H1 (cell line): ENCODE data around the gene STK11IP. TPM values are rescaled to one million over a fixed set of nuclear protein-coding genes. Genes with fewer than 3 reads are reported as not detected.

Source experiments
- CTCF ChIA-PET: fragments of 300-600 bp; sonication (Branson Sonifier 250); formaldehyde crosslinking; loops from one replicate; lab custom pipeline; 2021; ENCODE audit not compliant: partially characterized antibody; lab: Charles Lee
- POLR2A ChIA-PET: fragments of 300-600 bp; sonication (Branson Sonifier 250); formaldehyde crosslinking; loops from one replicate; lab custom pipeline; 2021; ENCODE audit warnings: inconsistent platforms; ENCODE audit not compliant: partially characterized antibody; lab: Charles Lee
- DNase-seq, 2 experiments: peaks; one replicate each; pipeline versions ENCODE4 v3.0.0 to v3.0.0-alpha.2; 2010 to 2022; ENCODE audit warnings: low spot score in 2 of 2, low read depth in 1 of 2, mixed read lengths in 1 of 2
- FAIRE-seq: peaks from 2 replicates; lab custom pipeline; 2011; peaks lifted over from hg19 to GRCh38; lab: Jason Lieb, UNC
- H2AFZ ChIP-seq: 2 replicates; pipeline ENCODE4 v1.8.1; 2012; ENCODE audit warnings: low read length, inconsistent platforms
- H2AK5ac ChIP-seq: 2 replicates; pipeline ENCODE4 v1.6.1; 2013; ENCODE audit warnings: low read depth, low read length
- H2BK120ac ChIP-seq: replicated peaks from 2 replicates; pipeline ENCODE3; 2013; ENCODE audit warnings: low read depth, low read length, inconsistent platforms
- H2BK12ac ChIP-seq: 2 replicates; pipeline ENCODE4 v1.6.1; 2013; ENCODE audit warnings: low read depth, low read length
- H2BK15ac ChIP-seq: 2 replicates; pipeline ENCODE4 v1.6.1; 2013; ENCODE audit warnings: low read length
- H2BK20ac ChIP-seq: 2 replicates; pipeline ENCODE4 v1.6.1; 2013; ENCODE audit warnings: low read length
- H2BK5ac ChIP-seq: 2 replicates; pipeline ENCODE4 v1.6.1; 2013; ENCODE audit warnings: low read depth, low read length
- H3K14ac ChIP-seq: 2 replicates; pipeline ENCODE4 v1.6.1; 2013; ENCODE audit warnings: inconsistent platforms; ENCODE audit not compliant: insufficient read length
- H3K18ac ChIP-seq: 2 replicates; pipeline ENCODE4 v1.6.1; 2013; ENCODE audit warnings: low read length; ENCODE audit errors: extremely low read depth
- H3K23ac ChIP-seq: 2 replicates; pipeline ENCODE4 v1.6.1; 2013; ENCODE audit warnings: inconsistent platforms; ENCODE audit not compliant: insufficient read length
- H3K23me2 ChIP-seq: 2 replicates; pipeline ENCODE4 v1.6.1; 2013; ENCODE audit warnings: low read depth, low read length
- H3K27ac ChIP-seq: 2 replicates; pipeline ENCODE4 v1.6.1; 2011; ENCODE audit warnings: low read depth, low read length, inconsistent platforms
- H3K27me3 ChIP-seq, 4 experiments: replicated peaks in 1 of 4; 1 replicate in 1 of 4; 2 replicates in 3 of 4; pipeline versions ENCODE4 v1.6.1 to v1.8.1; 2011 to 2013; ENCODE audit warnings: low read length in 3 of 4, mild to moderate bottlenecking in 3 of 4, inconsistent platforms in 2 of 4, mixed read lengths in 2 of 4, moderate library complexity in 1 of 4; ENCODE audit not compliant: control insufficient read depth in 3 of 4, insufficient read depth in 3 of 4; ENCODE audit errors: extremely low read depth in 1 of 4
- H3K36me3 ChIP-seq, 4 experiments: 2 replicates each; pipeline versions ENCODE4 v1.6.1 to v1.8.1; 2011 to 2013; ENCODE audit warnings: mild to moderate bottlenecking in 4 of 4, low read length in 3 of 4, moderate library complexity in 2 of 4, control low read depth in 1 of 4, inconsistent platforms in 1 of 4; ENCODE audit not compliant: insufficient read depth in 4 of 4, control insufficient read depth in 2 of 4
- H3K4ac ChIP-seq: replicated peaks from 2 replicates; pipeline ENCODE3; 2013; ENCODE audit warnings: low read length, low read depth, mixed read lengths, inconsistent platforms; ENCODE audit not compliant: insufficient read length
- H3K4me1 ChIP-seq, 4 experiments: replicated peaks in 1 of 4; 1 replicate in 1 of 4; 2 replicates in 3 of 4; pipeline versions ENCODE4 v1.6.1 to v1.8.1; 2011 to 2013; ENCODE audit warnings: low read length in 3 of 4, inconsistent platforms in 2 of 4, mixed read lengths in 1 of 4; ENCODE audit not compliant: insufficient read depth in 4 of 4, control insufficient read depth in 3 of 4
- H3K4me2 ChIP-seq, 2 experiments: 2 replicates each; pipeline versions ENCODE4 v1.6.1 to v1.8.1; 2011 to 2013; ENCODE audit warnings: low read depth in 2 of 2, low read length in 2 of 2, control low read depth in 1 of 2, inconsistent platforms in 1 of 2, mild to moderate bottlenecking in 1 of 2; ENCODE audit not compliant: insufficient read depth in 1 of 2
- H3K4me3 ChIP-seq, 4 experiments: fragments of 200-600, 300-600 bp in 1 of 4; sonication (generic), shearing (Covaris generic), sonication (Bioruptor Twin) in 1 of 4; 2 replicates each; pipeline versions ENCODE4 v1.5.1 to v1.8.1; 2011 to 2016; ENCODE audit warnings: low read length in 4 of 4, low read depth in 3 of 4, control low read depth in 2 of 4, inconsistent platforms in 2 of 4, mild to moderate bottlenecking in 2 of 4, mixed read lengths in 1 of 4, moderate library complexity in 1 of 4; ENCODE audit not compliant: insufficient read depth in 2 of 4; ENCODE audit errors: extremely low read depth in 1 of 4
- H3K56ac ChIP-seq: replicated peaks from 2 replicates; pipeline ENCODE3; 2013; ENCODE audit warnings: low read depth, mild to moderate bottlenecking, mixed read lengths, low read length, inconsistent platforms; ENCODE audit not compliant: insufficient read length
- H3K79me1 ChIP-seq: 2 replicates; pipeline ENCODE4 v1.6.1; 2013; ENCODE audit warnings: low read depth, low read length, control low read depth
- H3K79me2 ChIP-seq, 2 experiments: 2 replicates each; pipeline versions ENCODE4 v1.6.1 to v1.8.1; 2012 to 2013; ENCODE audit warnings: low read length in 2 of 2, mild to moderate bottlenecking in 2 of 2, inconsistent platforms in 1 of 2; ENCODE audit not compliant: insufficient read depth in 2 of 2, control insufficient read depth in 1 of 2
- H3K9ac ChIP-seq, 4 experiments: replicated peaks in 1 of 4; 1 replicate in 1 of 4; 2 replicates in 3 of 4; pipeline versions ENCODE4 v1.6.1 to v1.8.1; 2011 to 2013; ENCODE audit warnings: low read depth in 3 of 4, low read length in 3 of 4, control low read depth in 2 of 4, mild to moderate bottlenecking in 2 of 4, moderate library complexity in 2 of 4, inconsistent platforms in 1 of 4; ENCODE audit errors: extremely low read depth in 1 of 4
- H3K9me3 ChIP-seq, 2 experiments: 2 replicates each; pipeline versions ENCODE4 v1.6.1 to v1.8.1; 2012 to 2013; ENCODE audit warnings: mild to moderate bottlenecking in 2 of 2, moderate library complexity in 2 of 2, control low read depth in 1 of 2, inconsistent platforms in 1 of 2, low read depth in 1 of 2, low read length in 1 of 2, mixed read lengths in 1 of 2; ENCODE audit not compliant: insufficient read depth in 2 of 2
- H4K20me1 ChIP-seq, 2 experiments: replicated peaks in 1 of 2; 2 replicates each; pipeline versions ENCODE3 to v1.8.1; 2011 to 2013; ENCODE audit warnings: inconsistent platforms in 2 of 2, low read length in 2 of 2, mild to moderate bottlenecking in 1 of 2; ENCODE audit not compliant: insufficient read depth in 2 of 2, control insufficient read depth in 1 of 2
- H4K5ac ChIP-seq: 2 replicates; pipeline ENCODE4 v1.6.1; 2013; ENCODE audit warnings: low read length, low read depth, mixed read lengths, inconsistent platforms; ENCODE audit not compliant: insufficient read length
- H4K8ac ChIP-seq: 2 replicates; pipeline ENCODE4 v1.8.0; 2013; ENCODE audit warnings: mild to moderate bottlenecking, moderate library complexity, low read length, inconsistent platforms; ENCODE audit not compliant: insufficient read depth; ENCODE audit errors: extremely low read depth
- H4K91ac ChIP-seq: replicated peaks from 2 replicates; pipeline ENCODE3; 2013; ENCODE audit warnings: low read length, mixed read lengths, inconsistent platforms; ENCODE audit not compliant: insufficient read length
- ASH2L ChIP-seq: fragments of 200-600, 300-600 bp; sonication (generic); IDR thresholded peaks from one replicate; pipeline ENCODE4 v1.7.1; 2017; ENCODE audit warnings: low read length
- BCL11A ChIP-seq, 2 experiments: IDR thresholded peaks; one replicate each; pipeline ENCODE4 v1.6.1; 2011; ENCODE audit warnings: low read depth in 2 of 2, low read length in 2 of 2, mild to moderate bottlenecking in 2 of 2
- BRCA1 ChIP-seq: IDR thresholded peaks from 2 replicates; pipeline ENCODE4 v1.6.1; 2012; ENCODE audit warnings: low read depth, low read length, improper control_type of control experiment
- CHD1 ChIP-seq: IDR thresholded peaks from 2 replicates; pipeline ENCODE4 v1.6.1; 2012; ENCODE audit warnings: low read depth, low read length, improper control_type of control experiment
- CREB1 ChIP-seq: IDR thresholded peaks from 2 replicates; pipeline ENCODE4 v1.6.1; 2012; ENCODE audit warnings: inconsistent platforms
- JUND ChIP-seq: IDR thresholded peaks from 2 replicates; pipeline ENCODE4 v1.6.1; 2011; ENCODE audit warnings: mild to moderate bottlenecking, improper control_type of control experiment, low read length
- NANOG ChIP-seq: IDR thresholded peaks from 2 replicates; pipeline ENCODE4 v1.6.1; 2011; ENCODE audit warnings: low read length, low read depth, mild to moderate bottlenecking, inconsistent platforms; ENCODE audit not compliant: insufficient read depth, poor library complexity, severe bottlenecking
- RNF2 ChIP-seq: fragments of 200-900, 300-1000 bp; sonication (generic); IDR thresholded peaks from 2 replicates; pipeline ENCODE4 v1.7.1; 2016; ENCODE audit warnings: borderline replicate concordance, low read depth, mild to moderate bottlenecking, antibody characterized with exemption, low read length; ENCODE audit not compliant: poor library complexity, severe bottlenecking; ENCODE audit errors: missing control alignments
- RXRA ChIP-seq: IDR thresholded peaks from 2 replicates; pipeline ENCODE4 v1.6.1; 2011; ENCODE audit warnings: low read depth, mild to moderate bottlenecking, low read length, moderate library complexity; ENCODE audit not compliant: insufficient read depth
- SIX5 ChIP-seq: IDR thresholded peaks from 2 replicates; pipeline ENCODE4 v1.6.1; 2011; ENCODE audit warnings: mild to moderate bottlenecking, low read depth, low read length
- TAF7 ChIP-seq: optimal IDR thresholded peaks from 2 replicates; pipeline ENCODE3; 2011; ENCODE audit warnings: low read depth, mild to moderate bottlenecking, inconsistent platforms, low read length, moderate library complexity, borderline replicate concordance
- WGBS, 2 experiments: shearing (Covaris generic) in 1 of 2; methylation state at CpG; one replicate each; pipeline versions ENCODE4 v1.1.6 to v1.1.7; 2013 to 2015; ENCODE audit warnings: low lambda C conversion rate in 2 of 2, mixed read lengths in 2 of 2, inconsistent platforms in 1 of 2, low coverage in 1 of 2, missing lambda C conversion rate in 1 of 2; ENCODE audit not compliant: insufficient replicate concordance in 2 of 2, insufficient coverage in 1 of 2, insufficient read length in 1 of 2; ENCODE audit errors: extremely low coverage in 1 of 2, missing lambda C conversion rate in 1 of 2; 5-methylcytosine and 5-hydroxymethylcytosine counted together
- polyA plus RNA-seq, 7 experiments: library from polyadenylated mRNA; depleted of rRNA in 3 of 7; stranded (reverse) in 5 of 7; unstranded in 2 of 7; fragments of >200 nt in 5 of 7; fragments of 200-250 nt in 2 of 7; gene quantifications; 1 replicate in 5 of 7; 2 replicates in 1 of 7; 4 replicates in 1 of 7; pipeline versions ENCODE4 v1.2.1 to v1.2.3, GENCODE V29; 2011 to 2013; ENCODE audit warnings: missing spikeins in 2 of 7, mixed read lengths in 2 of 7
- total RNA-seq: library from RNA; stranded (reverse); fragmentation: NEBNext Ultra II Directional; extraction: Animal tissue kit (Norgen Biotek cat#: 25700); gene quantifications from 2 replicates; pipeline ENCODE4 v1.2.1, GENCODE V29; 2021
- TF ChIP-seq, protein P1 (sequence below): IDR thresholded peaks from 2 replicates; pipeline ENCODE4 v1.6.1; 2012; ENCODE audit warnings: inconsistent platforms

The STK11IP gene
- total and polyA plus RNA-seq, 2 of the 8 experiments (the other 6 are each of a cell fraction or from before 2014, with no cell fraction given): 18.5 to 29.6 TPM

DNA sequence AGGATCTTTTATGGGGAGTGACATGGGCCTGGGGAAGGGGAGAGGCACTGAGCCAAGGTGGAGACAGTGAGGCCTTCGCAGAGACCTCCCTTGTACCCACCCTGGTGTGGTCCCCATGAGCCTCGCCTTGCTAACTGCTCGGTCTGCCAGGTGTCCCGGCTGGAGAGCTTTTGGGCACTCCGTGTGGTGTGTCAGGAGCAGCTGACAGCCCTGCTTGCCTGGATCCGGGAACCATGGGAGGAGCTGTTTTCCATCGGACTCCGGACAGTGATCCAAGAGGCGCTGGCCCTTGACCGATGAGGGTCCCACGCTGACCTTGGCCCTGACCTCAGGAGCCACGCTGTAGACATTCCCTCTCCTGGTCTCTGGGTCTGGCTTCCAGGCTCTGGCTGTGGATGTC is 18.2 kb downstream of the STK11IP start:
- POLR2A ChIA-PET: interaction anchor here (1.2 to 1.3 kb wide), 3 partner anchors 9 to 45 kb away, joined by 4 to 5 read pairs (median 4); partner anchors contain the start of genes INHA and OBSL1
- Histone ChIP-seq H3K36me3 (peaks cover 0 to 6% (median 0%) of the 10 kb centered on the region in 4 experiments; a peak in 3 of 8 replicates), H3K4me1 (no peaks in the 10 kb centered on the region; a peak in 1 of 7 replicates)
- TF ChIP-seq, protein P1, sequence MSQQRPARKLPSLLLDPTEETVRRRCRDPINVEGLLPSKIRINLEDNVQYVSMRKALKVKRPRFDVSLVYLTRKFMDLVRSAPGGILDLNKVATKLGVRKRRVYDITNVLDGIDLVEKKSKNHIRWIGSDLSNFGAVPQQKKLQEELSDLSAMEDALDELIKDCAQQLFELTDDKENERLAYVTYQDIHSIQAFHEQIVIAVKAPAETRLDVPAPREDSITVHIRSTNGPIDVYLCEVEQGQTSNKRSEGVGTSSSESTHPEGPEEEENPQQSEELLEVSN: no peak
- TF ChIP-seq RXRA (no peak), RNF2 (no peak), TAF7 (no peak), BRCA1 (no peak), JUND (no peak), SIX5 (no peak), ASH2L (no peak), CREB1 (no peak), NANOG (no peak), BCL11A (IDR thresholded peaks at IDR 0.05; ENCODE audit: low read depth in 2 of 2, low read length in 2 of 2) (no peak), CHD1 (no peak)

More for the DNA sequence above, 18.2 kb downstream of the STK11IP start:
- Histone ChIP-seq H2AK5ac (no peak overlapping the region), H3K4me3 (no peak overlapping the region), H3K14ac (no peak overlapping the region), H4K20me1 (peaks cover 0 to 3% of the 10 kb centered on the region in 2 experiments), H3K27ac (no peak overlapping the region), H2BK15ac (no peak overlapping the region), H3K9me3 (no peaks in the 10 kb centered on the region), H2BK12ac (no peak overlapping the region), H3K4ac (no peak overlapping the region), H2BK5ac (no peak overlapping the region), H4K91ac (no peak overlapping the region), H4K5ac (no peak overlapping the region), H2BK20ac (no peak overlapping the region), H3K4me2 (no peak overlapping the region), H4K8ac (no peak overlapping the region), H3K56ac (no peak overlapping the region), H3K9ac (no peak overlapping the region), H3K18ac (no peak overlapping the region), H3K23me2 (no peaks in the 10 kb centered on the region), H3K79me1 (no peaks in the 10 kb centered on the region; the same call in 1 of the 2 replicates), H3K79me2 (no peaks in the 10 kb centered on the region), H2BK120ac (no peak overlapping the region), H3K27me3 (no peaks in the 10 kb centered on the region), H2AFZ (no peak overlapping the region), H3K23ac (no peak overlapping the region)
- CTCF ChIA-PET: interaction anchor here (0.8 to 18.7 kb wide), 8 partner anchors 10 to 78 kb away, joined by 3 to 356 read pairs (median 4); partner anchors contain the start of gene SLC4A3
- DNase-seq: no peak
- WGBS, 2 experiments: 73% methylated on average over 11 of the region's 12 CpGs; no CpG with 5 or more reads in 1 of the 2 experiments
- FAIRE-seq: no peak
